Neural cell (in vitro differentiated cells): Measurements from ENCODE around the gene PAPOLA. TPM values are rescaled to one million over a fixed set of nuclear protein-coding genes. Genes with fewer than 3 reads are reported as not detected.

Source experiments
- H2AFZ ChIP-seq: fragments of 200-600, 300-800 bp; sonication (generic), shearing (Covaris generic); 2 replicates; pipeline ENCODE4 v1.6.0; 2014; ENCODE audit warnings: low read depth, mild to moderate bottlenecking, antibody characterized with exemption, low read length, moderate library complexity
- H3F3A ChIP-seq: fragments of 200-600 bp; shearing (Covaris generic); 2 replicates; pipeline ENCODE4 v1.6.1; 2016; ENCODE audit warnings: mild to moderate bottlenecking, moderate library complexity, mixed read lengths, antibody characterized with exemption, low read length; ENCODE audit not compliant: insufficient read depth, poor library complexity, severe bottlenecking
- H3K27ac ChIP-seq: fragments of 200-600, 300-800 bp; sonication (generic), shearing (Covaris generic); 2 replicates; pipeline ENCODE4 v1.5.1; 2014; ENCODE audit warnings: mild to moderate bottlenecking, low read length, moderate library complexity
- H3K27me3 ChIP-seq: fragments of 300-800, 200-600 bp; sonication (generic), shearing (Covaris generic); 2 replicates; pipeline ENCODE4 v1.6.0; 2014; ENCODE audit warnings: mild to moderate bottlenecking, low read depth, low read length, moderate library complexity; ENCODE audit not compliant: insufficient read depth
- H3K36me3 ChIP-seq: fragments of 300-800, 200-600 bp; sonication (generic), shearing (Covaris generic); 2 replicates; pipeline ENCODE4 v1.5.1; 2014; ENCODE audit warnings: mild to moderate bottlenecking, antibody characterized with exemption, low read length, moderate library complexity; ENCODE audit not compliant: insufficient read depth
- H3K4me2 ChIP-seq: fragments of 300-800, 200-600 bp; sonication (generic), shearing (Covaris generic); 2 replicates; pipeline ENCODE4 v1.6.0; 2014; ENCODE audit warnings: mild to moderate bottlenecking, low read length
- H3K4me3 ChIP-seq: fragments of 300-800, 200-600 bp; sonication (generic), shearing (Covaris generic); 2 replicates; pipeline ENCODE4 v1.5.1; 2014; ENCODE audit warnings: mild to moderate bottlenecking, low read length, moderate library complexity
- H3K79me2 ChIP-seq: fragments of 200-600 bp; shearing (Covaris generic); replicated peaks from 2 replicates; pipeline ENCODE4 v1.6.0; 2014; ENCODE audit warnings: mild to moderate bottlenecking, low read length, moderate library complexity; ENCODE audit not compliant: insufficient read depth
- H3K9ac ChIP-seq: fragments of 300-800, 200-600 bp; sonication (generic), shearing (Covaris generic); 2 replicates; pipeline ENCODE4 v1.6.1; 2016; ENCODE audit warnings: mild to moderate bottlenecking, low read length, mixed read lengths
- H3K9me2 ChIP-seq: fragments of 200-600 bp; shearing (Covaris generic); 2 replicates; pipeline ENCODE4 v1.6.1; 2016; ENCODE audit warnings: mild to moderate bottlenecking, low read length, mixed read lengths; ENCODE audit not compliant: insufficient read depth
- H3K9me3 ChIP-seq: fragments of 200-600, 300-800 bp; sonication (generic), shearing (Covaris generic); 2 replicates; pipeline ENCODE4 v1.6.1; 2016; ENCODE audit warnings: mild to moderate bottlenecking, mixed run types, low read length, moderate library complexity, mixed read lengths
- H4K20me1 ChIP-seq: fragments of 200-600 bp; shearing (Covaris generic); 2 replicates; pipeline ENCODE4 v1.6.1; 2016; ENCODE audit warnings: mild to moderate bottlenecking, mixed run types; ENCODE audit not compliant: insufficient read depth
- EP300 ChIP-seq: fragments of 450-650 bp; conservative IDR thresholded peaks from 2 replicates; pipeline ENCODE4 v1.6.1; 2014; ENCODE audit warnings: antibody characterized with exemption, mild to moderate bottlenecking, moderate library complexity; ENCODE audit not compliant: poor library complexity, severe bottlenecking
- EZH2 ChIP-seq: fragments of 200-600, 300-800 bp; shearing (Covaris generic), sonication (generic); IDR thresholded peaks from 2 replicates; pipeline ENCODE4 v1.6.1; 2014; ENCODE audit warnings: antibody characterized with exemption, low read length, borderline replicate concordance, mild to moderate bottlenecking; ENCODE audit not compliant: insufficient read depth, poor library complexity, severe bottlenecking
- MXI1 ChIP-seq: fragments of 450-650 bp; conservative IDR thresholded peaks from 2 replicates; pipeline ENCODE4 v1.6.1; 2014; ENCODE audit warnings: antibody characterized with exemption, mild to moderate bottlenecking; ENCODE audit not compliant: poor library complexity, severe bottlenecking
- POLR2AphosphoS5 ChIP-seq: IDR thresholded peaks from 2 replicates; pipeline ENCODE4 v1.6.1; 2012
- RAD21 ChIP-seq: fragments of 450-650 bp; conservative IDR thresholded peaks from 2 replicates; pipeline ENCODE4 v1.6.1; 2014; ENCODE audit warnings: antibody characterized with exemption, mild to moderate bottlenecking, moderate library complexity
- SMC3 ChIP-seq: fragments of 450-650 bp; conservative IDR thresholded peaks from 2 replicates; pipeline ENCODE4 v1.6.1; 2014; ENCODE audit warnings: antibody characterized with exemption, mild to moderate bottlenecking, moderate library complexity; ENCODE audit not compliant: poor library complexity
- TAF1 ChIP-seq: IDR thresholded peaks from 2 replicates; pipeline ENCODE4 v1.6.1; 2012; ENCODE audit warnings: low read depth
- polyA plus RNA-seq: library from polyadenylated mRNA; depleted of rRNA; stranded (reverse); fragments of >200 nt; gene quantifications from 2 replicates; pipeline ENCODE4 v1.2.3, GENCODE V29; 2014
- TF ChIP-seq, protein P1 (sequence below): fragments of 450-650 bp; IDR thresholded peaks from 2 replicates; pipeline ENCODE4 v1.5.1; 2014; ENCODE audit warnings: antibody characterized with exemption, mild to moderate bottlenecking, moderate library complexity; ENCODE audit not compliant: poor library complexity, severe bottlenecking
- TF ChIP-seq, protein P2 (sequence below): IDR thresholded peaks from 2 replicates; pipeline ENCODE4 v1.6.1; 2012; ENCODE audit warnings: borderline replicate concordance

Gene PAPOLA
- polyA plus RNA-seq, 1 donor from 2014 or later, result 150 TPM

DNA sequence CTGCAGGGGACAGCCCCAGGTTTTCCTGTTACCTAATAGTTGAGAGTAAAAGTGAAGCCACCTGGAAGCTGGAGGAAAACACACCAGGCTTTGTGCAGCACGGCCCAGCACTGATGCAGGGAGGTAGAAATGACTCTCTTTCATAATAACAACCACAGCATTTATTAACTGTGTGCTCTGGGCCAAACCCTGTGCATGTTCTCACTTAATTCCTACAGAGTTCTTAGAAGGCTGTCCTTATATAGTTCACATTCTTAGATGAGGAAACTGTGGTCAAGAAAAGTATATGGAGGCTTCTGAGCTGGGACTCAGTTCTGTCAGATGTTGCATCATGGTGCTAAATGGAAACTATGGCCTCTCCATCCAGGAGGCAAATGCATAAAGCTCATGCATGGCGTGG, 100.0 kb downstream of the PAPOLA start:
- H3K9ac ChIP-seq, result no peak overlapping the region
- H3K9me2 ChIP-seq, result no peaks in the 10 kb centered on the region
- H3K9me3 ChIP-seq, result no peaks in the 10 kb centered on the region
- no peak overlapping the region for H3K4me2 ChIP-seq
- H3K27ac ChIP-seq, result no peak overlapping the region
- no peaks in the 10 kb centered on the region for H3K27me3 ChIP-seq
- no peak overlapping the region for H3K4me3 ChIP-seq
- no peaks in the 10 kb centered on the region for H4K20me1 ChIP-seq
- no peaks in the 10 kb centered on the region for H3K79me2 ChIP-seq
- H3K36me3 ChIP-seq, result no peaks in the 10 kb centered on the region
- TF ChIP-seq TAF1 (no peak), EP300 (no peak), MXI1 (no peak), EZH2 (no peak), POLR2AphosphoS5 (no peak), RAD21 (no peak), SMC3 (no peak)
- TF ChIP-seq, protein P1, sequence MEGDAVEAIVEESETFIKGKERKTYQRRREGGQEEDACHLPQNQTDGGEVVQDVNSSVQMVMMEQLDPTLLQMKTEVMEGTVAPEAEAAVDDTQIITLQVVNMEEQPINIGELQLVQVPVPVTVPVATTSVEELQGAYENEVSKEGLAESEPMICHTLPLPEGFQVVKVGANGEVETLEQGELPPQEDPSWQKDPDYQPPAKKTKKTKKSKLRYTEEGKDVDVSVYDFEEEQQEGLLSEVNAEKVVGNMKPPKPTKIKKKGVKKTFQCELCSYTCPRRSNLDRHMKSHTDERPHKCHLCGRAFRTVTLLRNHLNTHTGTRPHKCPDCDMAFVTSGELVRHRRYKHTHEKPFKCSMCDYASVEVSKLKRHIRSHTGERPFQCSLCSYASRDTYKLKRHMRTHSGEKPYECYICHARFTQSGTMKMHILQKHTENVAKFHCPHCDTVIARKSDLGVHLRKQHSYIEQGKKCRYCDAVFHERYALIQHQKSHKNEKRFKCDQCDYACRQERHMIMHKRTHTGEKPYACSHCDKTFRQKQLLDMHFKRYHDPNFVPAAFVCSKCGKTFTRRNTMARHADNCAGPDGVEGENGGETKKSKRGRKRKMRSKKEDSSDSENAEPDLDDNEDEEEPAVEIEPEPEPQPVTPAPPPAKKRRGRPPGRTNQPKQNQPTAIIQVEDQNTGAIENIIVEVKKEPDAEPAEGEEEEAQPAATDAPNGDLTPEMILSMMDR, result no peak
- TF ChIP-seq, protein P2, sequence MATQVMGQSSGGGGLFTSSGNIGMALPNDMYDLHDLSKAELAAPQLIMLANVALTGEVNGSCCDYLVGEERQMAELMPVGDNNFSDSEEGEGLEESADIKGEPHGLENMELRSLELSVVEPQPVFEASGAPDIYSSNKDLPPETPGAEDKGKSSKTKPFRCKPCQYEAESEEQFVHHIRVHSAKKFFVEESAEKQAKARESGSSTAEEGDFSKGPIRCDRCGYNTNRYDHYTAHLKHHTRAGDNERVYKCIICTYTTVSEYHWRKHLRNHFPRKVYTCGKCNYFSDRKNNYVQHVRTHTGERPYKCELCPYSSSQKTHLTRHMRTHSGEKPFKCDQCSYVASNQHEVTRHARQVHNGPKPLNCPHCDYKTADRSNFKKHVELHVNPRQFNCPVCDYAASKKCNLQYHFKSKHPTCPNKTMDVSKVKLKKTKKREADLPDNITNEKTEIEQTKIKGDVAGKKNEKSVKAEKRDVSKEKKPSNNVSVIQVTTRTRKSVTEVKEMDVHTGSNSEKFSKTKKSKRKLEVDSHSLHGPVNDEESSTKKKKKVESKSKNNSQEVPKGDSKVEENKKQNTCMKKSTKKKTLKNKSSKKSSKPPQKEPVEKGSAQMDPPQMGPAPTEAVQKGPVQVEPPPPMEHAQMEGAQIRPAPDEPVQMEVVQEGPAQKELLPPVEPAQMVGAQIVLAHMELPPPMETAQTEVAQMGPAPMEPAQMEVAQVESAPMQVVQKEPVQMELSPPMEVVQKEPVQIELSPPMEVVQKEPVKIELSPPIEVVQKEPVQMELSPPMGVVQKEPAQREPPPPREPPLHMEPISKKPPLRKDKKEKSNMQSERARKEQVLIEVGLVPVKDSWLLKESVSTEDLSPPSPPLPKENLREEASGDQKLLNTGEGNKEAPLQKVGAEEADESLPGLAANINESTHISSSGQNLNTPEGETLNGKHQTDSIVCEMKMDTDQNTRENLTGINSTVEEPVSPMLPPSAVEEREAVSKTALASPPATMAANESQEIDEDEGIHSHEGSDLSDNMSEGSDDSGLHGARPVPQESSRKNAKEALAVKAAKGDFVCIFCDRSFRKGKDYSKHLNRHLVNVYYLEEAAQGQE, result no peak
- H3F3A ChIP-seq, result no peaks in the 10 kb centered on the region
- H2AFZ ChIP-seq, result no peak overlapping the region

GRCh38 chr14:96603350-96604255, 101.4 kb downstream of the PAPOLA start:
- H3K4me3 ChIP-seq, result no peak overlapping the region
- TF ChIP-seq EP300, result no peak
- H2AFZ ChIP-seq, result no peak overlapping the region
- H3K79me2 ChIP-seq, result no peaks in the 10 kb centered on the region
- H3K4me2 ChIP-seq, result no peak overlapping the region
- H3K27ac ChIP-seq, result no peak overlapping the region
- H3K36me3 ChIP-seq, result no peaks in the 10 kb centered on the region
- no peaks in the 10 kb centered on the region for H3F3A ChIP-seq
- H4K20me1 ChIP-seq, result no peaks in the 10 kb centered on the region
- no peaks in the 10 kb centered on the region for H3K9me3 ChIP-seq
- H3K9me2 ChIP-seq, result no peaks in the 10 kb centered on the region
- no peaks in the 10 kb centered on the region for H3K27me3 ChIP-seq
- no peak overlapping the region for H3K9ac ChIP-seq
